ENCODE measurements around the gene TGFBR3. TPM values are rescaled to one million over a fixed set of nuclear protein-coding genes. Genes with fewer than 3 reads are reported as not detected.

Gene TGFBR3
- total and polyA plus RNA-seq, 8 donors = 4.2 to 689 (median 71.5) TPM

DNA sequence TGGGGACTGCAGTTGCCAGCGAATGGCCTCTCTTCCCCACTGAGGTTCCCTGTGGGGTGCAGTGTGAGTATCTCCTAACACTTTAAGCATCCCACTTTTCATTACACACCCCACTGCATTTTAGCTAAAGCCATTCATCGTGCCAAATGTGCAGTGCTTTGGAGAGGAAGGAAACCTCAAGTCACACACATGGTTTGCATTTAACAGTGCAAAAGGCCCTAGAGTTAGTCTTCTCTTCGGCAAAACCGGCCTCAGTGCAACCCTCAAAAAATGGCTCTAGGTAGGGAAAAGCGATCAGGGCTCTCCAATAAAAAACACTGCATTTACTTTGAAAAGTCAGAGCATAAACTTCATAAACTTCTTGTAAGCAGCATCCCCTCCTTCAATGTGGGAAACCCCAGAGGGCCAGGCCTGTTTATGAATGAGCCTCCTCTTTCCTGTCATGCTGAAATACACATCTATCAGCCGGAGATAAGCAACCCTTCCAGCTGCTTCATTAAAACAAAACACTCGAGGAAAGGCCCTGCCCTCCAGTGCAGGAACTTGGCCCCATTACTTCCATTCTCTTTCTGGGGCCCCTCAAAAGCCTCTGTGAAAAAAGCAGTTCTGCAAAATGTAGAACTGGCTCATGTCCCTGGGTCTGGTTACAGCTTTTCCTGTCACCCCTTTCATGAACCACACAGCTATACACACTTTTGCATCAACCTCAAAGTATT, 201.3 kb downstream of the TGFBR3 start:
- peak in 1 of 2 donors; percentile 68 for DNase-seq
- H3K9me3 ChIP-seq = no peaks in the 10 kb centered on the region
- 41 to 54% (median 45%) methylated on average over 7 of the region's 7 CpGs for whole genome bisulfite sequencing, 5 donors
- H3K27ac ChIP-seq = peak overlapping the region in 3 of 5 donors; percentile 41 to 47 (median 45)
- TF ChIP-seq, protein P1, sequence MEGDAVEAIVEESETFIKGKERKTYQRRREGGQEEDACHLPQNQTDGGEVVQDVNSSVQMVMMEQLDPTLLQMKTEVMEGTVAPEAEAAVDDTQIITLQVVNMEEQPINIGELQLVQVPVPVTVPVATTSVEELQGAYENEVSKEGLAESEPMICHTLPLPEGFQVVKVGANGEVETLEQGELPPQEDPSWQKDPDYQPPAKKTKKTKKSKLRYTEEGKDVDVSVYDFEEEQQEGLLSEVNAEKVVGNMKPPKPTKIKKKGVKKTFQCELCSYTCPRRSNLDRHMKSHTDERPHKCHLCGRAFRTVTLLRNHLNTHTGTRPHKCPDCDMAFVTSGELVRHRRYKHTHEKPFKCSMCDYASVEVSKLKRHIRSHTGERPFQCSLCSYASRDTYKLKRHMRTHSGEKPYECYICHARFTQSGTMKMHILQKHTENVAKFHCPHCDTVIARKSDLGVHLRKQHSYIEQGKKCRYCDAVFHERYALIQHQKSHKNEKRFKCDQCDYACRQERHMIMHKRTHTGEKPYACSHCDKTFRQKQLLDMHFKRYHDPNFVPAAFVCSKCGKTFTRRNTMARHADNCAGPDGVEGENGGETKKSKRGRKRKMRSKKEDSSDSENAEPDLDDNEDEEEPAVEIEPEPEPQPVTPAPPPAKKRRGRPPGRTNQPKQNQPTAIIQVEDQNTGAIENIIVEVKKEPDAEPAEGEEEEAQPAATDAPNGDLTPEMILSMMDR (IDR thresholded peaks at IDR 0.05) = no peak
- TF ChIP-seq POLR2AphosphoS5 (IDR thresholded peaks at IDR 0.05) (no peak), EP300 (IDR thresholded peaks at IDR 0.05) (no peak)
- peaks cover 4 to 44% (median 26%) of the 10 kb centered on the region in 4 donors for H3K4me1 ChIP-seq
- peaks cover 8 to 18% (median 15%) of the 10 kb centered on the region in 4 donors for H3K36me3 ChIP-seq
- intact Hi-C loops (cut with DNase I; ENCODE audit: low total_unique reads) = no loop called here
- H3K27me3 ChIP-seq = no peaks in the 10 kb centered on the region
- no peak overlapping the region for H3K4me3 ChIP-seq

DNA sequence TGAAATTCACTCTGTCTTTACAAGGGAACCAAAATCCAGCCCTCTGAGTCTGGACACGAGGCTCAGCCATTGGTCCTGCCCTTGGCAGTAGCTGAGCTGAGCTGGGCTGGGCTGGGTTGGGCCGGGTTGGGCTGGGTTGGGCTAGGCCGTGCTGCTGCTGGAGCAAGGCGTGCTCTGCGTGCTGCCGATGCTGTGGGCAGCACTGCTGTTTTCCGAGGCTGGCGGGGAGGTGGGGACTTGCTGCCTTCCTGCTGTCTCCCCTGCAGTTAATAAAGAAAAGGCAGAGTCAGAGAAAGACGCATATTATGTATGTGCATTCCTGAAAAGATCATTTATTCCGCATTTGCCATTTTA, 202.4 kb downstream of the TGFBR3 start:
- peaks cover 8 to 18% (median 15%) of the 10 kb centered on the region in 4 donors for H3K36me3 ChIP-seq
- intact Hi-C loops (cut with DNase I; ENCODE audit: low total_unique reads) = no loop called here
- no peaks in the 10 kb centered on the region for H3K9me3 ChIP-seq
- TF ChIP-seq, protein P1 (IDR thresholded peaks at IDR 0.05) = no peak
- TF ChIP-seq EP300 (IDR thresholded peaks at IDR 0.05) (no peak), POLR2AphosphoS5 (IDR thresholded peaks at IDR 0.05) (no peak), POLR2A (IDR thresholded peaks at IDR 0.05) (no peak)
- peak in 1 of 2 donors; percentile 58 for DNase-seq
- peak overlapping the region in 3 of 5 donors; percentile 16 to 47 (median 41) for H3K27ac ChIP-seq
- 36 to 51% (median 45%) methylated on average over 4 to 10 of the region's 10 CpGs for WGBS, 5 donors
- no peak overlapping the region for H3K4me3 ChIP-seq
- peaks cover 4 to 39% (median 20%) of the 10 kb centered on the region in 4 donors for H3K4me1 ChIP-seq
- no peaks in the 10 kb centered on the region for H3K27me3 ChIP-seq

DNA sequence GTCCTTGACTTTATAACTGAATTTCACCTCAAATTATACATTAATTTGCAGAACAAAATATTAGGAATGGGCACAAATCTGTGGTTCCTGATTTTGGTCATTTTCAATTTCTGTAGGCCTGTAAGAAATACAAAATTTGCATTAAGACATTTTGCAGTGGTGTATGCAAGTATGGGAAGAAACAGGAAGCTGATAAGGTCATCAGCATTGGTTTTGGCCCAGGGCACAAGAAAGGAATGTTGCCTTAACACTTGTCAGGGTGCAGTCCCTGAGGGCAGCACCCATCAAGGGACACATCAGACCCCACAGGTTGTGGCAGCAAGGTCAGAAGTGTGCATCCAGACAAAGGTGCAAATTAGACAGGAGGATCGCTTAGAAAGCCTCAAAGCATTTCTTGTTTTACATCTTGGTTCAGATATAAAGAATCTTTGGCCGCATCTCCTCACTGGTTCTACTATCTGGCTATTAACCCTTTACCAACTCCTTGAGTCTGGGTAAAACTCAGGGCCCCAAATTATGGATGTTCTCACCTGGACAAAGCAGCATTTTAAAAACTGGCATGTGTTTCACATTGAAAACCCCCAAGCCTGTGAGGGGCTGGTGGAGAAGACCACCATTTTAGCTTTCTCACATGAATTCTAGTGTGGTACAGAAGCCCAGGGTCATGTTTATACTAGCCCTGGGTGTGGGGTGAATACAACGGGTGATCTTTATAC, 202.9 kb downstream of the TGFBR3 start:
- WGBS, 5 donors = 72 to 85% (median 78%) methylated on average over 2 to 3 of the region's 3 CpGs
- Histone ChIP-seq H3K9me3 (no peaks in the 10 kb centered on the region), H3K36me3 (peaks cover 8 to 18% (median 15%) of the 10 kb centered on the region in 4 donors), H3K27ac (peak overlapping the region in 3 of 5 donors; percentile 16 to 47 (median 41)), H3K27me3 (no peaks in the 10 kb centered on the region), H3K4me1 (peaks cover 4 to 39% (median 20%) of the 10 kb centered on the region in 4 donors), H3K4me3 (no peak overlapping the region)
- DNase-seq = no peak
- TF ChIP-seq, protein P1 (IDR thresholded peaks at IDR 0.05) = no peak
- TF ChIP-seq POLR2A (IDR thresholded peaks at IDR 0.05) (no peak), EP300 (IDR thresholded peaks at IDR 0.05) (no peak), POLR2AphosphoS5 (IDR thresholded peaks at IDR 0.05) (no peak)
- intact Hi-C loops (cut with DNase I; ENCODE audit: low total_unique reads) = no loop called here

DNA sequence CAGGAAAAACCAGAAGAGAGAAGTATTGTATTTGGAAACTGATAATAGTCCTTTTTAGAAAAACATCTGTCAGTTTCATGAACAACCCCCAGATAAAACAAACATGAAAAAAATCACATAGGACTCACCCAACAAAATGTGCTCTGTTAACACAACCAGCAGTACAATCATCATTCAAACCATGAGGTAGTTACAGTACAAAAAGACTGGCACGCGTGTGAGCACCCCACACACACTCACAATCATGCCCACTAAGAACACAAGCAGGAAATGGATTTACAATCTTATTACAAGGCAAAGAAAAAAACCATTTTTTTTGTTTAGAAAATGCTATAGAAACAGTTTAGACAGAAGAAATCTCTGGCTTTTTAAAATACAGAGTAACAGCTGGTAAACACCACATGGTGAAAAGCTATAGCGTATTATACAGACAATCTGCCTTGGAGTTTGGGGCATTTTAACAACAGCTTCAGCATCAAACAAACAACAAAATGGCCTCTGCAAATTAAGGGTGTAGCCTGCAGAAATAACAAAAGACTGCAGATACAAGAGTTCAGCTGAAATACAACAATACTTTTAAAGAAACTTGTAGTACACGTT, 205.3 kb downstream of the TGFBR3 start:
- DNase-seq = no peak
- intact Hi-C loops (cut with DNase I; ENCODE audit: low total_unique reads) = no loop called here
- no peak overlapping the region for H3K4me3 ChIP-seq
- no peaks in the 10 kb centered on the region for H3K27me3 ChIP-seq
- H3K36me3 ChIP-seq = peaks cover 8 to 18% (median 15%) of the 10 kb centered on the region in 4 donors
- TF ChIP-seq EP300 (IDR thresholded peaks at IDR 0.05) (no peak), POLR2AphosphoS5 (IDR thresholded peaks at IDR 0.05) (no peak)
- TF ChIP-seq, protein P1 (IDR thresholded peaks at IDR 0.05) = no peak
- H3K9me3 ChIP-seq = no peaks in the 10 kb centered on the region
- no peak overlapping the region for H3K27ac ChIP-seq
- peaks cover 4 to 24% (median 16%) of the 10 kb centered on the region in 4 donors for H3K4me1 ChIP-seq
- WGBS, 5 donors = 80 to 89% (median 83%) methylated on average over 4 of the region's 4 CpGs

Measured in stomach (tissue), 9 donors.